ENCODE data around the gene GRID2.

DNA sequence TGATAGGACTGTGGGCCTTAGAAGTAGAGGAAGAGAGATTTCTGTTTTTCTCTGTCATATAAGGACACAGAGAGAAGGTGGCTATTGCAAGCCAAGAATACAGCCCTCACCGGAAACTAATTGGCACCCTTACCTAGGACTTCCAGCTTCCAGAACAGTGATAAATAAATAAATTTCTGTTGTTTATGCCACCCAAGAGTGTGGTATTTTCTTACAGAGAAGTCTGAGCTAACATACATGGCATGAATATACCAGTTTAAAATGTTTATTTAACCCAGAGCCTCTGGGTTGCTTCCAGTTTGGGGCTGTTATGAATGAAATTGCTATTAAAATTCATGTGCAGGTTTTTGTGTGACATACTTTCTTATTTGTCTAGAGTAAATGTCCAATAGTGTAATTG lies 870.8 kb downstream of the GRID2 start:
- TF ChIP-seq, protein P1, sequence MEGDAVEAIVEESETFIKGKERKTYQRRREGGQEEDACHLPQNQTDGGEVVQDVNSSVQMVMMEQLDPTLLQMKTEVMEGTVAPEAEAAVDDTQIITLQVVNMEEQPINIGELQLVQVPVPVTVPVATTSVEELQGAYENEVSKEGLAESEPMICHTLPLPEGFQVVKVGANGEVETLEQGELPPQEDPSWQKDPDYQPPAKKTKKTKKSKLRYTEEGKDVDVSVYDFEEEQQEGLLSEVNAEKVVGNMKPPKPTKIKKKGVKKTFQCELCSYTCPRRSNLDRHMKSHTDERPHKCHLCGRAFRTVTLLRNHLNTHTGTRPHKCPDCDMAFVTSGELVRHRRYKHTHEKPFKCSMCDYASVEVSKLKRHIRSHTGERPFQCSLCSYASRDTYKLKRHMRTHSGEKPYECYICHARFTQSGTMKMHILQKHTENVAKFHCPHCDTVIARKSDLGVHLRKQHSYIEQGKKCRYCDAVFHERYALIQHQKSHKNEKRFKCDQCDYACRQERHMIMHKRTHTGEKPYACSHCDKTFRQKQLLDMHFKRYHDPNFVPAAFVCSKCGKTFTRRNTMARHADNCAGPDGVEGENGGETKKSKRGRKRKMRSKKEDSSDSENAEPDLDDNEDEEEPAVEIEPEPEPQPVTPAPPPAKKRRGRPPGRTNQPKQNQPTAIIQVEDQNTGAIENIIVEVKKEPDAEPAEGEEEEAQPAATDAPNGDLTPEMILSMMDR (IDR thresholded peaks at IDR 0.05): no peak
- TF ChIP-seq POLR2A (IDR thresholded peaks at IDR 0.05): no peak
- TF ChIP-seq EP300 (IDR thresholded peaks at IDR 0.05): no peak

Measured in upper lobe of left lung (tissue), 4 donors.